ENCODE measurements around the gene PLP1. TPM values are rescaled to one million over a fixed set of nuclear protein-coding genes. Genes with fewer than 3 reads are reported as not detected.

Gene PLP1
- total RNA-seq, 1 donor from 2014 or later = 0.46 TPM

DNA sequence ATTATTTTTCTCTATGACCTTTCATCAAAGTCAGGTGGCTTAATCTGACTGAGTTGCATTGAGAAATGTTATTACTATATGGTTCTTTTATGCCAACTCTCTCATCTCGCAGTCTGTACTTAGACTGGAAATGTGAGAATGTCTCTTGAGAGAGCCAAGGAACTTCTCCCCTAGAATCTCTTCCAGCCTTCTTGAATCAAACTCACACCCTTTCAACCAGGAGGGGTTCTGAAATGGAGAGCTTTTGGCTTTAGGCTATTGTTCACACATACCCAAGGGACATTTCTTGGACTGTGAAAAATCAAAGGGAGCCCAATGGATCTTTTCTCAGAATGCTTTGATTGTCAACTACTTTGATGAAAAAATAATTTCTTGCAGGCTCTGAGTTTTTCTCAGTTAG is 5.1 kb downstream of the PLP1 start:
- H3K9me3 Mint-ChIP-seq (ENCODE audit: low read depth) = no peaks in the 10 kb centered on the region
- no peak for TF ChIP-seq CTCF (IDR thresholded peaks at IDR 0.05; ENCODE audit: unreplicated experiment)
- H3K4me3 Mint-ChIP-seq (ENCODE audit: low read depth) = no peak overlapping the region
- DNase-seq (ENCODE audit: low spot score, unreplicated experiment) = no peak
- no peak overlapping the region for H3K27ac Mint-ChIP-seq
- peaks cover 1% of the 10 kb centered on the region for H3K36me3 Mint-ChIP-seq (ENCODE audit: insufficient read depth)
- no peaks in the 10 kb centered on the region for H3K27me3 Mint-ChIP-seq
- peaks cover 13% of the 10 kb centered on the region for H3K4me1 Mint-ChIP-seq (ENCODE audit: low read depth)

DNA sequence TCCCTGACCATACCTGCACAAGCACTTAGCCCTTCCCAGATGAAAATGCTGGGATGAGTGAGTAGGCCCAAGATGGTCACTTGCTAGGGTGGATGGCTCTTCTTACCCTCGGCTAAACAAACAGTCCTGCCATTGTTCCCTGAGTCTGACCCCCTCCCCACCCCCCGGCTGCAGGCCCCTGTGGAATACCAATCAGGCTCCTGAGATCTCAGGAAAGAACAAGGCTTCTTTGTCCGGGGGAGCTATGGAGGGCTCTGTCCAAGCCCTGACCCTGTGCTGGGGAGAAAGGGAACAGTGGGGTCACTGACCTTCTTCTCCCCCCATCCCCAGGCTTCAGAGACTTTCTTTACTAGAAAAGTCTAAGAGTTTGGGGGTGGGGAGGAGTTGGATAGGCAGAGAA is 6.0 kb downstream of the PLP1 start:
- Mint-ChIP-seq H3K4me1 (ENCODE audit: low read depth) (peaks cover 13% of the 10 kb centered on the region), H3K4me3 (ENCODE audit: low read depth) (no peak overlapping the region), H3K9me3 (ENCODE audit: low read depth) (no peaks in the 10 kb centered on the region), H3K36me3 (ENCODE audit: insufficient read depth) (peaks cover 1% of the 10 kb centered on the region), H3K27ac (peak overlapping the region; percentile 71), H3K27me3 (no peaks in the 10 kb centered on the region)
- no peak for DNase-seq (ENCODE audit: low spot score, unreplicated experiment)
- TF ChIP-seq CTCF (IDR thresholded peaks at IDR 0.05; ENCODE audit: unreplicated experiment) = no peak

- Mint-ChIP-seq H3K27ac (no peak overlapping the region), H3K27me3 (no peaks in the 10 kb centered on the region), H3K4me1 (ENCODE audit: low read depth) (peaks cover 13% of the 10 kb centered on the region), H3K4me3 (ENCODE audit: low read depth) (no peak overlapping the region), H3K36me3 (ENCODE audit: insufficient read depth) (peaks cover 1% of the 10 kb centered on the region), H3K9me3 (ENCODE audit: low read depth) (no peaks in the 10 kb centered on the region)
- TF ChIP-seq CTCF (IDR thresholded peaks at IDR 0.05; ENCODE audit: unreplicated experiment) = no peak
- no peak for DNase-seq (ENCODE audit: low spot score, unreplicated experiment)
Measured at GRCh38 chrX:103783196-103783595, 6.6 kb downstream of the PLP1 start.

GRCh38 chrX:103783971-103784370 is 7.3 kb downstream of the PLP1 start:
- H3K36me3 Mint-ChIP-seq (ENCODE audit: insufficient read depth) = peaks cover 1% of the 10 kb centered on the region
- DNase-seq (ENCODE audit: low spot score, unreplicated experiment) = no peak
- peaks cover 13% of the 10 kb centered on the region for H3K4me1 Mint-ChIP-seq (ENCODE audit: low read depth)
- no peak overlapping the region for H3K4me3 Mint-ChIP-seq (ENCODE audit: low read depth)
- H3K9me3 Mint-ChIP-seq (ENCODE audit: low read depth) = no peaks in the 10 kb centered on the region
- H3K27me3 Mint-ChIP-seq = no peaks in the 10 kb centered on the region
- H3K27ac Mint-ChIP-seq = no peak overlapping the region
- no peak for TF ChIP-seq CTCF (IDR thresholded peaks at IDR 0.05; ENCODE audit: unreplicated experiment)

GRCh38 chrX:103789004-103789403 is 12.4 kb downstream of the PLP1 start:
- no peak for DNase-seq (ENCODE audit: low spot score, unreplicated experiment)
- TF ChIP-seq CTCF (IDR thresholded peaks at IDR 0.05; ENCODE audit: unreplicated experiment) = no peak
- H3K27ac Mint-ChIP-seq = no peak overlapping the region
- H3K9me3 Mint-ChIP-seq (ENCODE audit: low read depth) = no peaks in the 10 kb centered on the region
- peaks cover 1% of the 10 kb centered on the region for H3K36me3 Mint-ChIP-seq (ENCODE audit: insufficient read depth)
- peaks cover 6% of the 10 kb centered on the region for H3K4me1 Mint-ChIP-seq (ENCODE audit: low read depth)
- H3K4me3 Mint-ChIP-seq (ENCODE audit: low read depth) = no peak overlapping the region
- no peaks in the 10 kb centered on the region for H3K27me3 Mint-ChIP-seq

All from progenitor cell of endocrine pancreas (in vitro differentiated cells).